HEK293T (cell line): ENCODE results near the gene PDIA6.

ENCODE experiments used
- ARNT ChIP-seq: fragments of 450-650 bp; IDR thresholded peaks from 2 replicates; pipeline ENCODE4 v1.6.1; 2017; ENCODE audit warnings: mild to moderate bottlenecking
- CTBP1 ChIP-seq: fragments of 450-650 bp; IDR thresholded peaks from 2 replicates; pipeline ENCODE4 v1.6.1; 2016; ENCODE audit warnings: borderline replicate concordance
- ELF4 ChIP-seq: fragments of 450-650 bp; IDR thresholded peaks from 2 replicates; pipeline ENCODE4 v1.6.1; 2017; ENCODE audit warnings: antibody characterized with exemption
- FOXA1 ChIP-seq: fragments of 450-650 bp; IDR thresholded peaks from 2 replicates; pipeline ENCODE4 v1.6.1; 2016; ENCODE audit warnings: mild to moderate bottlenecking
- FOXK2 ChIP-seq: fragments of 450-650 bp; IDR thresholded peaks from 2 replicates; pipeline ENCODE4 v1.6.1; 2016; ENCODE audit warnings: mild to moderate bottlenecking
- FOXM1 ChIP-seq: fragments of 450-650 bp; IDR thresholded peaks from 2 replicates; pipeline ENCODE4 v1.6.1; 2017; ENCODE audit warnings: mild to moderate bottlenecking, borderline replicate concordance
- HDGF ChIP-seq: fragments of 450-650 bp; IDR thresholded peaks from 2 replicates; pipeline ENCODE4 v1.6.1; 2017; ENCODE audit warnings: antibody characterized with exemption, borderline replicate concordance
- NFRKB ChIP-seq: fragments of 450-650 bp; IDR thresholded peaks from 2 replicates; pipeline ENCODE4 v1.6.1; 2016; ENCODE audit warnings: mild to moderate bottlenecking, moderate library complexity
- SP1 ChIP-seq: fragments of 450-650 bp; IDR thresholded peaks from 2 replicates; pipeline ENCODE4 v1.6.1; 2017
- SUZ12 ChIP-seq: fragments of 450-650 bp; IDR thresholded peaks from 2 replicates; pipeline ENCODE4 v1.6.1; 2016; ENCODE audit warnings: mild to moderate bottlenecking
- TARDBP ChIP-seq: fragments of 450-650 bp; IDR thresholded peaks from 2 replicates; pipeline ENCODE4 v1.6.1; 2016
- ZNF384 ChIP-seq: fragments of 450-650 bp; IDR thresholded peaks from 2 replicates; pipeline ENCODE4 v1.6.1; 2016
- TF ChIP-seq, protein P1 (sequence below): fragments of 450-650 bp; IDR thresholded peaks from 2 replicates; pipeline ENCODE4 v1.6.1; 2016

DNA sequence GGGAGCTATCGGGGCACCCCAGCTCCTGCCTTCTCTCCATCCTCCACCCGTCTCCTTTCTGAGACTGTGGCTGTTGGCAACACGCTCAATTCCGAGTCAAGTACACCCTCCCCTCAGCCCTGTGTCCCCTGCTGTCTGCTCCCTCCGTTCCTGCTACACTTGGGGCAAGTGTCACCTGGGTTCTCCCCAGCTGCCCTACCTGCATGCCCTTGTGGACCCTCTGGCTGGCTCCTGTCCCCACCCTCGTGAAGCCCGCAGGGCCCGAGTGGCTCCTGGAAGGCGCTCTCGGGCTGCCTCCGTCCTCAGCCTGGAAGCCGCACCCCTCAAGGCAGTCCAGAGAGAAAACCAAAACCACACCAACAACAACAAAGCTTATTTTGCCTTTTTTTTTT, 33.9 kb downstream of the PDIA6 start:
- no peak for TF ChIP-seq FOXM1
- no peak for TF ChIP-seq ZNF384
- no peak for TF ChIP-seq SP1
- no peak for TF ChIP-seq CTBP1
- TF ChIP-seq HDGF, result no peak
- no peak for TF ChIP-seq ELF4
- TF ChIP-seq TARDBP, result no peak
- no peak for TF ChIP-seq NFRKB
- TF ChIP-seq, protein P1, sequence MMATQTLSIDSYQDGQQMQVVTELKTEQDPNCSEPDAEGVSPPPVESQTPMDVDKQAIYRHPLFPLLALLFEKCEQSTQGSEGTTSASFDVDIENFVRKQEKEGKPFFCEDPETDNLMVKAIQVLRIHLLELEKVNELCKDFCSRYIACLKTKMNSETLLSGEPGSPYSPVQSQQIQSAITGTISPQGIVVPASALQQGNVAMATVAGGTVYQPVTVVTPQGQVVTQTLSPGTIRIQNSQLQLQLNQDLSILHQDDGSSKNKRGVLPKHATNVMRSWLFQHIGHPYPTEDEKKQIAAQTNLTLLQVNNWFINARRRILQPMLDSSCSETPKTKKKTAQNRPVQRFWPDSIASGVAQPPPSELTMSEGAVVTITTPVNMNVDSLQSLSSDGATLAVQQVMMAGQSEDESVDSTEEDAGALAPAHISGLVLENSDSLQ, result no peak
- TF ChIP-seq FOXA1, result no peak
- TF ChIP-seq ARNT, result no peak
- no peak for TF ChIP-seq FOXK2
- no peak for TF ChIP-seq SUZ12
